Naive B cell (primary cell): ENCODE measurements around the gene MELTF. TPM values are rescaled to one million over a fixed set of nuclear protein-coding genes. Genes with fewer than 3 reads are reported as not detected.
"Not testable (repeated sequence)": the region's sequence is repeated elsewhere in the genome, so short reads cannot be mapped to it uniquely, and the experiment has no call there.

Source experiments
- ATAC-seq, 2 donors: fragments of 150-1000 bp; cut with Tn5 transposase; 2 replicates each; pipeline ENCODE4 v1.10.0; 2021; ENCODE audit warnings: low read depth in 2 of 2, mild to moderate bottlenecking in 2 of 2, moderate library complexity in 2 of 2
- DNase-seq: peaks from one replicate; pipeline ENCODE4 v3.0.0; 2022
- H3K27ac Mint-ChIP-seq, 6 donors: one replicate each; pipeline ENCODE4 v1.8.0; 2020 to 2022; ENCODE audit warnings: mild to moderate bottlenecking in 6 of 6, mixed read lengths in 6 of 6, moderate library complexity in 5 of 6, inconsistent platforms in 2 of 6
- H3K27me3 Mint-ChIP-seq, 3 donors: one replicate each; pipeline ENCODE4 v1.8.0; 2021 to 2022; ENCODE audit warnings: mixed read lengths in 3 of 3, mild to moderate bottlenecking in 1 of 3
- H3K36me3 Mint-ChIP-seq, 2 donors: one replicate each; pipeline ENCODE4 v1.8.0; 2020 to 2022; ENCODE audit warnings: mixed read lengths in 2 of 2, inconsistent platforms in 1 of 2, mild to moderate bottlenecking in 1 of 2
- H3K4me1 Mint-ChIP-seq, 3 donors: one replicate each; pipeline ENCODE4 v1.8.0; 2020 to 2022; ENCODE audit warnings: mixed read lengths in 3 of 3, inconsistent platforms in 1 of 3, mild to moderate bottlenecking in 1 of 3, moderate library complexity in 1 of 3
- H3K4me3 Mint-ChIP-seq, 8 donors: one replicate each; pipeline ENCODE4 v1.8.0; 2020 to 2022; ENCODE audit warnings: mild to moderate bottlenecking in 8 of 8, mixed read lengths in 8 of 8, moderate library complexity in 8 of 8, inconsistent platforms in 2 of 8
- H3K9me3 Mint-ChIP-seq, 7 donors: one replicate each; pipeline ENCODE4 v1.8.0; 2020 to 2022; ENCODE audit warnings: mixed read lengths in 7 of 7, mild to moderate bottlenecking in 5 of 7, inconsistent platforms in 2 of 7, moderate library complexity in 1 of 7
- polyA plus RNA-seq, 6 donors: library from polyadenylated mRNA; unstranded; fragments of 300-500 nt; fragmentation: Illumina TruSeq; gene quantifications; one replicate each; pipeline ENCODE4 v1.2.3, GENCODE V29; 2021; ENCODE audit warnings: low read depth in 6 of 6

MELTF gene
- under 1 TPM in 1 of 6 donors, not detected in 5; 0.61 TPM for polyA plus RNA-seq

DNA sequence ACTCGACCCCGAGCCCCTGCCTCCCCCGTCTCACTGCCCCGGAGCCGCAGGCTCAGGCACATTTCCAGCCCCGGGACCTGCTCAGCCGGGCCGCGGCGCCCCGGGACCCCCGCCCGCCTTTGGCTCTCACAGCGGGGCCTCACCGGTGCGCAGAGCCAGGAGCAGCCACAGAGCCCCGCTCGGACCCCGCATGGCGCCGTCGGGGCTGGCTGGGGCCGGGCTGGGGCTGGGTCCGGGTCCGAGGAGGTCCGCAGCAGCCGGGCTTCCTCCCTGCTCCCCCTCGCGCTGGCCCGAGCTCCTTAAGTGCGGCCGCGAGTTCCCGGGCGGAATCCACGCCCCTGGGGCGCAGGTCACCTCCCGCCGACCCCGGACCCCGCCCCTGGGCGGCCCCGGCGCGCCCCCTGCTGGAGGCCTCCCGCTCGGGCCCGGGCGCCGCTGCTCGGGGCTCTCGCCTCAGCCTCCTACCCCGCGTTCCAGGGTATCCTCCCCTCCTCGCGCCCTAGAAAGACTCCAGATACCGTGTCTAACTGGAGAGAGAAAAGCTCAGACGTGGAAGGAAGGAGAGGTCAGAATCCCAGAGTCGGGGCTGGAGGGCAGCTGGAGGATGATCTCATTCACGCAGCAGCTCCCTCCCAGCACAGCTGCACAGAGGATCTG, at the start of gene MELTF:
Gene MELTF, minus strand, starts transcription at position 307 of the 657 bp plus-strand sequence. Its CDS starts 115 bp downstream, at position 192.
- Mint-ChIP-seq H3K27ac (peak within 1 kb of the TSS in 3 of 6 donors; percentile 30 to 66 (median 49)), H3K36me3 (no peaks in the 10 kb centered on the region), H3K4me3 (peak within 1 kb of the TSS; percentile 73 to 87 (median 78)), H3K4me1 (peaks cover 11 to 25% (median 16%) of the 10 kb centered on the region in 3 donors), H3K27me3 (peaks cover 41 to 74% (median 44%) of the 10 kb centered on the region in 3 donors), H3K9me3 (no peaks in the 10 kb centered on the region)
- DNase-seq (peak; percentile 72), ATAC-seq (peak; percentile 86 to 88)

DNA sequence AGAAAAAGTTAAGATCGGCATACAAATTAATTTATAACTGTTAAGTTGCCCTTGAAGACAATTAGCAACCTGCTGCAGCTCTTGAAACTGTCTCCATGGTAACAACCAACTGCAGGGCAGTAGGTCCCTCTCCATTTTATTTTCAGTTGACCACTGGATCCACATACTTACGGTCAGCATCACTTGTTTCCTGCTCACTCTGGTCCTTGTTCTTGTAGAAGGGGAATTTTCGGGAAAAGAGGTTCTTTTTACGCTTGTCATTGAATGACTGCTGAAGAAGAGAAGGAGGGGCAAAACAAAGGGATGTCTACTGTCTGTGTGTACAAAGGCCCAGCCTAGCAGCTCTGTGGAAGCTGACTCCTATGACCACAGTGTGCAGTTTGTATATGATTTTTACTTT, 46.8 kb upstream of the MELTF start:
- H3K4me3 Mint-ChIP-seq = no peak overlapping the region
- no peak overlapping the region for H3K27ac Mint-ChIP-seq
- no peaks in the 10 kb centered on the region for H3K4me1 Mint-ChIP-seq
- DNase-seq = no peak
- H3K36me3 Mint-ChIP-seq = peaks cover 17 to 31% of the 10 kb centered on the region in 2 donors
- no peaks in the 10 kb centered on the region for H3K9me3 Mint-ChIP-seq
- no peak for ATAC-seq
- H3K27me3 Mint-ChIP-seq = no peaks in the 10 kb centered on the region

DNA sequence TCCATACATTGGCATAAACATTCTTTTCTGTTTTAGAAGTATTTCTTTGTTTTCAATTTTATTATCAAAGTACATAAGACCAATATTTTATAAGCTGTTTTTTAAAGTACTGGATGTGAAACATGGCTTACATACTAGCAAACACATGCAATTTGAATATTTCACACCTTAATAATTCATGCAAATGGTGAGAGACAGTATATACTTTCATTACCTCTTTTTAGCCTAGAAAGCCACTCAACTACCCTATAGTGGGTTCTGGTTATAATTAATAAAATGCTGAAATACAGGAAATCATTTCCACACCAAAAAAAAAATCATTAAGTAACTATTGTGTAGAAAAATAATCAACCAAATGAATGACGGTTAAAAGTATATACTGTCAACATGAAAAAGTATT, 38.5 kb upstream of the MELTF start:
- Mint-ChIP-seq H3K4me1 (peaks cover 9 to 23% (median 13%) of the 10 kb centered on the region in 3 donors), H3K4me3 (peak overlapping the region in 3 of 8 donors; percentile 17 to 64 (median 40)), H3K9me3 (no peaks in the 10 kb centered on the region), H3K27me3 (no peaks in the 10 kb centered on the region), H3K36me3 (peaks cover 21 to 27% of the 10 kb centered on the region in 2 donors), H3K27ac (peak overlapping the region in 2 of 6 donors; percentile 17 to 22)
- ATAC-seq = peak; percentile 98 to 100
- peak; percentile 39 for DNase-seq

DNA sequence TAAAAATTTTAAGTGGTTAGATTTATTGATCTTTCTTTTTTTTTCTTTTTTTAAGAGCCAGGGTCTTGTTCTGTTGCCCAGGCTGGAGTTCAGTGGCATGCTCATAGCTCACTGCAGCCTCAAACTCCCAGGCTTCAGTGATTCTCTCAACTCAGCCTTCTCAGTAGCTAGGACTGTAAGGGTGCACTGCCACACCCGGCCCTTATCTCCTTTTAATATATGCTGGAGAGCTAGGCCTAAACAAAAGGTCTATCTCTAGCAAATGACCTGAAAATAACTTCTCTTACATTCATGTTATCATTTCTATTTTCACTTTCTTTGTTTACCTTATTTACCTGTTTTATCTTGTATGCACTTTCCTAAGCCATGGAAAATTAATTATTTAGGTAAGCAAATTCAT, 35.2 kb upstream of the MELTF start:
- Mint-ChIP-seq H3K4me3 (no peak overlapping the region), H3K4me1 (peaks cover 9 to 19% (median 13%) of the 10 kb centered on the region in 3 donors), H3K9me3 (no peaks in the 10 kb centered on the region), H3K27me3 (no peaks in the 10 kb centered on the region), H3K27ac (no peak overlapping the region), H3K36me3 (peaks cover 32 to 34% of the 10 kb centered on the region in 2 donors)
- ATAC-seq = no peak
- no peak for DNase-seq

DNA sequence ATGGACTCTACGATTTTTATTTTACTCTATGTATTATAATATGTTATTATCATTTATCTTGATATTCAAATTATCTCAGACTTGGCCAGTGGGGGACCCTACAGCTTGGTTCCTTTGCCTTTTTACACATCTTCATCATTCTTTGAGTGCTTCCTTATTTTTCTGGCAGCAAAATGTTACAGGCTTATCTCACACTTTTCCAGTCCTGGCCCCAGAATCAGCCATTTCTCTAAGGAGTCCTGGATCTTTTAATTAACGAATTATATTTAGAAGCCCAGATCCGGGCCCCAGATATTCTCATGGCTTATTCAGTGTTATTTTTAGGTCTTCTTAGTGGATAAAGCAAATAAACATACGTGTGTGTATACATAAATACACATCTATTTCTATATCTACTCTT, 32.8 kb upstream of the MELTF start:
- Mint-ChIP-seq H3K36me3 (peaks cover 51 to 53% of the 10 kb centered on the region in 2 donors), H3K27me3 (no peaks in the 10 kb centered on the region), H3K4me3 (no peak overlapping the region), H3K9me3 (no peaks in the 10 kb centered on the region), H3K4me1 (peaks cover 4 to 6% (median 5%) of the 10 kb centered on the region in 3 donors), H3K27ac (no peak overlapping the region)
- DNase-seq = no peak
- ATAC-seq = no peak

DNA sequence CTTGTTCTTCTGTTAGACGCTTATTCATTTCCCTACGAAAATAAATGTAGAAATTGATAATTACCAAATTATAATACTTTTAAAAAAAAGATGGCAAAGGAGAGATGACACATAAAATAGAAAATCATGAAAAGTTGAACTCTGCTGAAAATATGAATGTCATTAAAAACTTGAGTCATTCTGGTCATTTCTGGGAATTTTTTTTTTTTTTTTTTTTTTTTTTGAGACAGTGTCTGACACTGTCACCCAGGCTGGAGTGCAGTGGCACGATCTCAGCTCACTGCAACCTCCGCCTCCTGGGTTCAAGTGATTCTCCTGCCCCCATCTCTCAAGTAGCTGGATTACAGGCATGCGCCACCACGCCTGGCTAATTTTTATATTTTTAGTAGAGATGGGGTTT, 22.0 kb upstream of the MELTF start:
- not testable (repeated sequence) for H3K9me3 Mint-ChIP-seq, H3K27me3 Mint-ChIP-seq, H3K4me3 Mint-ChIP-seq, H3K27ac Mint-ChIP-seq, DNase-seq, ATAC-seq, H3K4me1 Mint-ChIP-seq
- H3K36me3 Mint-ChIP-seq = peaks cover 7 to 14% of the 10 kb centered on the region in 2 donors

DNA sequence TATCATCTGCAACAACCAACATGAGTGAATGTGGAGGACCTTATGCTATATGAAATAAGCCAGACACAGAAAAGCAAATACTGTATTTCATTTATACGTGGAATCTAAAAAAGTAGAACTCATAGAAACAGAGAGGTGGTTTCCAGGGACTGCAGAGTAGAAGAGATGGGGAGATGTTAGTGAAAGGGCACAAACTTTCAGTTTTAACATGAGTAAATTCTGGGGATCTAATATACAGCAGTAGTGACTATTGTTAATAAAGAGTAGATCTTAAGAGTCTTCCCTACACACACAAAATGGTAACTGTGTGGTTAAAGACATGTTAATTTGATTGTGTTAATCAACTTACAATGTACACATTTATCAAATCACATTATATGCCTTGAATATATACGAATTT, 20.9 kb upstream of the MELTF start:
- Mint-ChIP-seq H3K27me3 (no peaks in the 10 kb centered on the region), H3K27ac (peak overlapping the region in 1 of 6 donors; percentile 14), H3K9me3 (peaks cover 0 to 5% (median 0%) of the 10 kb centered on the region in 7 donors), H3K36me3 (peaks cover 7 to 14% of the 10 kb centered on the region in 2 donors), H3K4me3 (no peak overlapping the region), H3K4me1 (no peaks in the 10 kb centered on the region)
- DNase-seq (no peak), ATAC-seq (no peak)

DNA sequence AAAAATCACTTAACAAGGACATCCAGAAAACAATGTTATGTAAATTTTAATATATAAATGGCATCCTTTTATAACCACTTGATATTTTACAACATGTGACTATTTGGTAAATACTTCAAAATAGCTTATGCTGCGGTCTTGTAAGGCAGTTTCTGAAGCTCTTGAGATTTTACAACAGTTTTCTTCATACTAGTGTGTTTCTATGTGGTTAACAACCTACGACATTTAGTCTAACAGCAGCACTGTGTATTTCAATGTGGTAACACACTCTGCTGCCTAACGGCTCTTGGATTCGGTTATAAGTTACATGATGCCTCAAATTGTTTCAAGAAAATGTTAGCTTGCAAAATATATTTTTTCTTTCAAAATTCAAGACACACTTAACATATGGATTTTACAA, 12.9 kb upstream of the MELTF start:
- H3K4me3 Mint-ChIP-seq = no peak overlapping the region
- no peaks in the 10 kb centered on the region for H3K4me1 Mint-ChIP-seq
- peaks cover 0 to 4% of the 10 kb centered on the region in 2 donors for H3K36me3 Mint-ChIP-seq
- H3K9me3 Mint-ChIP-seq = no peaks in the 10 kb centered on the region
- no peak overlapping the region for H3K27ac Mint-ChIP-seq
- H3K27me3 Mint-ChIP-seq = no peaks in the 10 kb centered on the region
- ATAC-seq (no peak), DNase-seq (no peak)

DNA sequence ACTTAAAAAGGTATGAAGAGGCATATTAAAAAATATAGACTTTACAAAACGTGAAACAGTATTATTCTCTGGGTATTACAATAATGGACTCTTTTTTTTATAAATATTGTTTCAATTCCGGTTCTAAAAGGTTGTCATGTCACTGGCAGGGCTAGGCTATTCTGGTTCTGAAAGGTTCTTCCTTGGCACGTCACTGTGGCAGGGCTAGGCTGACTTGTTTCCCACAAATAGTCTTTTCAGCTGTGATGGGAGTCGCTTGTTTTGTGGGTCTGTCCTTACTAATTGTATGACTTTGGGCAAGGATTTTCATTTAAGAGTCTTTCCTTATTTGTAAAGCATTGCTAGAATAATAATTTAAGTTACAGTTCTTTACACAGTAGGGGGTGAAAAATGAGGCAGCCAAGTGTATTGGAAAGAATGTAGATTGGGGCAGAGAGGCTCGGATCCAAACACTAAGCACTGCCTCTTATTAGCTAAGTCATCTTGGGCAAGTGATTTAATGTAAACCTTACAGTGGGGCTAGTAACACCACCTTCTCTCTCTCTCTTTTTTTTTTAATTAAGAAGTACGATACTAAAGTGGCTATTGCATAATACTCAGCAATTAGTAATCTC, 12.4 kb upstream of the MELTF start:
- peaks cover 0 to 3% of the 10 kb centered on the region in 2 donors for H3K36me3 Mint-ChIP-seq
- H3K9me3 Mint-ChIP-seq = no peaks in the 10 kb centered on the region
- no peak for ATAC-seq
- H3K27ac Mint-ChIP-seq = no peak overlapping the region
- H3K4me1 Mint-ChIP-seq = peaks cover under 1 to 3% (median 2%) of the 10 kb centered on the region in 3 donors
- no peaks in the 10 kb centered on the region for H3K27me3 Mint-ChIP-seq
- no peak overlapping the region for H3K4me3 Mint-ChIP-seq
- DNase-seq = no peak

DNA sequence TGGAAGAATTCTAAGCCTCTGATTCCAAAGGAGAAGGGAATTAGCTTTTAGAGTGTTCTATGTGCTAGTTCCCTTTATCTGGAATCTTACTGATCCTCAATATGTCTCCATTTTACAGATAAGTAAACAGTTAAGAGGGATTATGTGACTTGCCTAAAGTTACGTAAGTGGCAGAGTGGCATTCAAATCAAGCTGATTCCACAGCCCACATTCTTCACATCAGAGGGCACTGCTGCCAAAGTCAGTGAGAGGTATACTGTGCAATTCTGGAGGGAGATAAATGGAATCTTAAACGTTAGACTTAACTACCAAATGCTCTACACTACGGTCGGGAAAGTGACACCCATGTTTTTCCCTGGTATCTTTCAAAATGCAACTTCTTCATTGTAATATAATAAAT, 11.0 kb upstream of the MELTF start:
- Mint-ChIP-seq H3K27ac (peak overlapping the region in 1 of 6 donors; percentile 26), H3K36me3 (no peaks in the 10 kb centered on the region), H3K4me3 (no peak overlapping the region), H3K27me3 (peaks cover 0 to 2% (median 0%) of the 10 kb centered on the region in 3 donors), H3K4me1 (peaks cover 4 to 5% (median 5%) of the 10 kb centered on the region in 3 donors), H3K9me3 (no peaks in the 10 kb centered on the region)
- ATAC-seq (no peak), DNase-seq (no peak)

DNA sequence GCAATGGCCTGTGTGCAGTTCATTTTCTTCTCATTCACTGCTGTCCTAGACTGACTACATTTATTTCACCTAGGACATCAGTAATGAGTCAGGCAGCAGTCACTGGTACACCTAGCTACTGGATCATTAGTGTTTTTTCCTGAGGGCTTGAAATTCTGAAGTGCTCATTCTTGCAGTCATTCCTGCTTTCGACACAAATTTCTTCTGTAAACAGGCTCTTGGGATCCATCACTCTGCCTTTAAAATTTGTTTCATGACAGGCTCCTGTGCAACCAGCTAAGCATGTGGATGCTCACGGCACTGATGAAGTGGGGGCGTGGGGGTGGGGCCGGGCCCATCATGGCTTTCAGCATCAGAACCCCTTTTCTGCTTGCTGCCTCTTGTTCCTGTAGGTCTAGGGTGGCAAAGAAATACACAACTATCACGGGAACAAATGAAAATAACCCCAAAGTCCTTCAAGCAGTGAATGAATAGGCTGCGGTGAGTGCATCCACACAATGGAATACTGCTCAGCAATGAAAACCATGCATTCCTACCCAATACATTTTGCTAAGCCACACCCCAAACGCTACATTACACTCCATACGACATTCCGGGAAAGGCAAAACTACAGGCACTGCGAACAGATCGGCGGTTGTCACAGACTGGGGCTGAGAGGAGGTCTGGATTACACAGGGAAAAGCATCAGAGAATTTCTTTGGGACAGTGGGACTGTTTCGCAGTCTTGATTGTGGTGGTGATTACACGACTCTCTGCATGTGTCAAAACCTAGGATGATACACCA, 9.3 kb upstream of the MELTF start:
- ATAC-seq (no peak), DNase-seq (no peak)
- Mint-ChIP-seq H3K4me3 (no peak overlapping the region), H3K27me3 (peaks cover 4 to 14% (median 12%) of the 10 kb centered on the region in 3 donors), H3K36me3 (no peaks in the 10 kb centered on the region), H3K4me1 (peaks cover 5 to 6% (median 5%) of the 10 kb centered on the region in 3 donors), H3K9me3 (no peaks in the 10 kb centered on the region), H3K27ac (peak overlapping the region in 1 of 6 donors; percentile 21)

DNA sequence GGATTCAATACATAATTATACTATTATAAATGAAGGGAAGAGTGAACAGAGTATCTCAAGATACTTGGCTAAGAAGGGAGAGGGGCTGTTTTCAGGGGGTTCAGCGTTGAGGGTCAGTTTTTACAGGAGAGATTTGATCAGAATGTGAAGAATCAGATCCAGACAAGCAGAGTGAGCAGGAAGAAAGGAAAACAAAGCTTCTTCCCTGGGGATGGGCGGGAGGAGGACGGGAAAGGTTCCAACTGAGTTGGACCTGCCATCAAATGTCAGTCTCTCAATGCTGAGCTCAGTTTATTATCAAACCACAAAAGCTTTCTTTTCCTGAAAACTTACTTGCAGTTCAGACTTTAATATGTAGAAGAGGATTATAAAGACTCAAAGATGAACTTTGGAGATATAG, 6.0 kb upstream of the MELTF start:
- H3K36me3 Mint-ChIP-seq = no peaks in the 10 kb centered on the region
- H3K4me1 Mint-ChIP-seq = peaks cover 5 to 6% (median 5%) of the 10 kb centered on the region in 3 donors
- ATAC-seq (no peak), DNase-seq (no peak)
- no peak overlapping the region for H3K4me3 Mint-ChIP-seq
- H3K27ac Mint-ChIP-seq = no peak overlapping the region
- H3K27me3 Mint-ChIP-seq = peaks cover 14 to 36% (median 26%) of the 10 kb centered on the region in 3 donors
- H3K9me3 Mint-ChIP-seq = no peaks in the 10 kb centered on the region

DNA sequence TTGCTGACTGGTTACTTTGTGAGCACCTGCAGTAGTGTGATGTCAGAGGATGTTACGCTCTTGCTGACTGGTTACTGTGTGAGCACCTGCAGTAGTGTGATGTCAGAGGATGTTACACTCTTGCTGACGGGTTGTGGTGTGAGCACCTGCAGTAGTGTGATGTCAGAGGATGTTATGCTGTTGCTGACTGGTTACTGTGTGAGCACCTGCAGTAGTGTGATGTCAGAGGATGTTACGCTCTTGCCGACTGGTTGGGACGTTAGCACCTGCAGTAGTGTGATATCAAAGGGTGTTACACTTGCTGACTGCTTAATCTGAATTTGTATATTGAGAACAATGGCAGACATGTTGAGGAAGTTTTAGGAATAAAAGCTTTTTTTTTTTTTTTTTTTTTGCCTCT, 5.2 kb upstream of the MELTF start:
- H3K9me3 Mint-ChIP-seq, DNase-seq, H3K36me3 Mint-ChIP-seq, ATAC-seq, H3K4me3 Mint-ChIP-seq: not testable (repeated sequence)
- Mint-ChIP-seq H3K27me3 (peaks cover 14 to 41% (median 34%) of the 10 kb centered on the region in 3 donors), H3K4me1 (peaks cover 5 to 10% (median 9%) of the 10 kb centered on the region in 3 donors), H3K27ac (peak overlapping the region in 1 of 6 donors; percentile 47)
